Esophagus muscularis mucosa (tissue), 4 donors: ENCODE results near the gene ESF1. TPM values are rescaled to one million over a fixed set of nuclear protein-coding genes. Genes with fewer than 3 reads are reported as not detected.
A peak's percentile ranks its signal among the peaks of the same experiment; 100 is the strongest.

Experiments
- DNase-seq: peaks from one replicate; pipeline ENCODE4 v3.0.0-alpha.2; 2017; ENCODE audit errors: extremely low spot score
- H3K27ac ChIP-seq, 4 donors: fragments of 200-600 bp; sonication (generic); replicated peaks in 1 of 4; 1 replicate in 3 of 4; 2 replicates in 1 of 4; pipeline ENCODE4 v1.5.1; 2016 to 2019; ENCODE audit warnings: mild to moderate bottlenecking in 1 of 4
- H3K27me3 ChIP-seq, 4 donors: fragments of 200-600 bp; sonication (generic); one replicate each; pipeline versions ENCODE4 v1.5.1 to v1.6.0; 2016 to 2019
- H3K36me3 ChIP-seq, 4 donors: fragments of 200-600 bp; sonication (generic); one replicate each; pipeline ENCODE4 v1.5.1; 2016 to 2019
- H3K4me1 ChIP-seq, 4 donors: fragments of 200-600 bp; sonication (generic); one replicate each; pipeline ENCODE4 v1.5.1; 2016 to 2019
- H3K4me3 ChIP-seq, 4 donors: fragments of 200-600 bp; sonication (generic); 1 replicate in 2 of 4; 2 replicates in 2 of 4; pipeline ENCODE4 v1.5.1; 2016 to 2019; ENCODE audit warnings: mild to moderate bottlenecking in 4 of 4, moderate library complexity in 1 of 4
- H3K9me3 ChIP-seq, 4 donors: fragments of 200-600 bp; sonication (generic); 1 replicate in 3 of 4; 2 replicates in 1 of 4; pipeline ENCODE4 v1.5.1; 2016 to 2019
- CTCF ChIP-seq, 3 experiments: fragments of 200-600 bp in 2 of 3; fragments of 450-650 bp in 1 of 3; sonication (generic) in 2 of 3; IDR thresholded peaks; one replicate each; pipeline ENCODE4 v1.5.1; 2017 to 2019; ENCODE audit warnings: antibody characterized with exemption in 3 of 3, mild to moderate bottlenecking in 2 of 3, moderate library complexity in 1 of 3
- EP300 ChIP-seq: sonication (generic); formaldehyde crosslinking; IDR thresholded peaks from one replicate; pipeline ENCODE4 v1.6.1; 2017; ENCODE audit warnings: antibody characterized with exemption
- POLR2A ChIP-seq: fragments of 450-650 bp; IDR thresholded peaks from one replicate; pipeline ENCODE4 v1.6.1; 2017; ENCODE audit warnings: antibody characterized with exemption, moderate library complexity, mild to moderate bottlenecking, low read depth
- POLR2AphosphoS5 ChIP-seq, 2 donors: sonication (generic); formaldehyde crosslinking; IDR thresholded peaks; one replicate each; pipeline ENCODE4 v1.6.1; 2017; ENCODE audit warnings: antibody characterized with exemption in 2 of 2
- WGBS: methylation state at CpG from one replicate; pipeline ENCODE4 v1.1.5; 2018; 5-methylcytosine and 5-hydroxymethylcytosine counted together
- intact Hi-C: fragments of 100-400 bp; cut with DNase I; formaldehyde crosslinking; loops from one replicate; pipeline ENCODE4 v1.15.1; 2023
- total RNA-seq, 4 donors: library from RNA; depleted of rRNA; stranded (reverse); fragments of >200 nt; gene quantifications; one replicate each; pipeline versions ENCODE4 v1.1.0 to v1.2.1, GENCODE V29; 2016

Gene ESF1
- total RNA-seq, 4 donors from 2014 or later: 9.0 to 16.2 (median 13.3) TPM

GRCh38 chr20:13676682-13677081 lies 108.0 kb downstream of the ESF1 start:
- H3K27ac ChIP-seq: no peak overlapping the region
- TF ChIP-seq POLR2A (no peak), POLR2AphosphoS5 (IDR thresholded peaks at IDR 0.05) (no peak), EP300 (no peak), CTCF (IDR thresholded peaks at IDR 0.05) (no peak)
- WGBS: 100% methylated on average over 3 of the region's 3 CpGs

GRCh38 chr20:13672690-13673089 lies 112.0 kb downstream of the ESF1 start:
- Histone ChIP-seq H3K4me3 (no peak overlapping the region), H3K27me3 (no peaks in the 10 kb centered on the region), H3K9me3 (no peaks in the 10 kb centered on the region), H3K36me3 (no peaks in the 10 kb centered on the region), H3K27ac (no peak overlapping the region), H3K4me1 (peaks cover 0 to 21% (median 7%) of the 10 kb centered on the region in 4 donors)
- WGBS: 65% methylated on average over 3 of the region's 3 CpGs
- intact Hi-C loops: no loop called here
- no peak for DNase-seq
- no peak for TF ChIP-seq EP300
- no peak for TF ChIP-seq POLR2AphosphoS5 (IDR thresholded peaks at IDR 0.05)
- TF ChIP-seq CTCF (IDR thresholded peaks at IDR 0.05): no peak
- no peak for TF ChIP-seq POLR2A

More at GRCh38 chr20:13676682-13677081, 108.0 kb downstream of the ESF1 start:
- H3K4me1 ChIP-seq: peaks cover 0 to 11% (median 5%) of the 10 kb centered on the region in 4 donors
- intact Hi-C loops: no loop called here
- no peaks in the 10 kb centered on the region for H3K9me3 ChIP-seq
- no peaks in the 10 kb centered on the region for H3K27me3 ChIP-seq
- DNase-seq: no peak
- H3K36me3 ChIP-seq: no peaks in the 10 kb centered on the region
- H3K4me3 ChIP-seq: no peak overlapping the region

GRCh38 chr20:13671916-13672378 lies 112.8 kb downstream of the ESF1 start:
- DNase-seq: no peak

GRCh38 chr20:13671512-13671911 lies 113.2 kb downstream of the ESF1 start:
- peak overlapping the region in 2 of 4 donors; percentile 23 to 25 for H3K27ac ChIP-seq
- H3K9me3 ChIP-seq: no peaks in the 10 kb centered on the region
- 35% methylated on average over 2 of the region's 2 CpGs for WGBS
- intact Hi-C loops: no loop called here
- H3K27me3 ChIP-seq: no peaks in the 10 kb centered on the region
- H3K36me3 ChIP-seq: no peaks in the 10 kb centered on the region
- peaks cover 0 to 21% (median 7%) of the 10 kb centered on the region in 4 donors for H3K4me1 ChIP-seq
- no peak overlapping the region for H3K4me3 ChIP-seq
- TF ChIP-seq EP300 (no peak), CTCF (IDR thresholded peaks at IDR 0.05) (no peak), POLR2AphosphoS5 (IDR thresholded peaks at IDR 0.05) (no peak), POLR2A (no peak)
- DNase-seq: no peak

More at GRCh38 chr20:13671916-13672378, 112.8 kb downstream of the ESF1 start:
- Histone ChIP-seq H3K36me3 (no peaks in the 10 kb centered on the region), H3K4me1 (peaks cover 0 to 21% (median 7%) of the 10 kb centered on the region in 4 donors), H3K4me3 (no peak overlapping the region), H3K9me3 (no peaks in the 10 kb centered on the region), H3K27me3 (no peaks in the 10 kb centered on the region), H3K27ac (peak overlapping the region in 1 of 4 donors; percentile 23)
- TF ChIP-seq EP300: no peak
- no peak for TF ChIP-seq POLR2A
- TF ChIP-seq CTCF (IDR thresholded peaks at IDR 0.05): no peak
- TF ChIP-seq POLR2AphosphoS5 (IDR thresholded peaks at IDR 0.05): no peak
- intact Hi-C loops: no loop called here
- WGBS: 28% methylated on average over 1 of the region's 1 CpG

- TF ChIP-seq POLR2A (no peak), POLR2AphosphoS5 (IDR thresholded peaks at IDR 0.05) (no peak), CTCF (IDR thresholded peaks at IDR 0.05) (no peak)
- intact Hi-C loops: no loop called here
- Histone ChIP-seq H3K27ac (no peak overlapping the region), H3K36me3 (no peaks in the 10 kb centered on the region), H3K27me3 (no peaks in the 10 kb centered on the region), H3K4me1 (peaks cover 0 to 21% (median 7%) of the 10 kb centered on the region in 4 donors), H3K9me3 (no peaks in the 10 kb centered on the region), H3K4me3 (no peak overlapping the region)
- DNase-seq: no peak
Measured at GRCh38 chr20:13670160-13670559, 114.6 kb downstream of the ESF1 start.
